CD14-positive monocyte (primary cell): ENCODE results near the gene PPP2R2C. TPM values are rescaled to one million over a fixed set of nuclear protein-coding genes. Genes with fewer than 3 reads are reported as not detected.

Experiments
- DNase-seq, 3 donors: peaks; one replicate each; pipeline ENCODE4 v3.0.0-alpha.2; 2011 to 2022
- H2AFZ ChIP-seq: 2 replicates; pipeline ENCODE4 v1.6.0; 2012; ENCODE audit warnings: mild to moderate bottlenecking, low read depth, low read length, inconsistent platforms; ENCODE audit not compliant: insufficient read depth, poor library complexity, severe bottlenecking
- H3K27ac ChIP-seq, 2 donors: 1 replicate in 1 of 2; 2 replicates in 1 of 2; pipeline ENCODE4 v1.5.1; 2012 to 2013; ENCODE audit warnings: low read length in 2 of 2, control low read depth in 1 of 2, inconsistent platforms in 1 of 2, low read depth in 1 of 2, mild to moderate bottlenecking in 1 of 2
- H3K27me3 ChIP-seq, 2 donors: one replicate each; pipeline versions ENCODE4 v1.6.0 to v1.6.1; 2011 to 2013; ENCODE audit warnings: low read length in 2 of 2; ENCODE audit not compliant: control insufficient read depth in 2 of 2, insufficient read depth in 2 of 2
- H3K36me3 ChIP-seq, 2 donors: replicated peaks in 1 of 2; 1 replicate in 1 of 2; 2 replicates in 1 of 2; pipeline versions ENCODE4 v1.5.1 to v1.6.1; 2012 to 2013; ENCODE audit warnings: low read length in 2 of 2, control low read depth in 1 of 2, inconsistent platforms in 1 of 2, mild to moderate bottlenecking in 1 of 2; ENCODE audit not compliant: insufficient read depth in 2 of 2, control insufficient read depth in 1 of 2
- H3K4me1 ChIP-seq, 2 donors: 1 replicate in 1 of 2; 2 replicates in 1 of 2; pipeline versions ENCODE4 v1.5.1 to v1.6.1; 2012 to 2013; ENCODE audit warnings: low read length in 2 of 2, control low read depth in 1 of 2, inconsistent platforms in 1 of 2, mild to moderate bottlenecking in 1 of 2, moderate library complexity in 1 of 2; ENCODE audit not compliant: insufficient read depth in 2 of 2, control insufficient read depth in 1 of 2
- H3K4me2 ChIP-seq: replicated peaks from 2 replicates; pipeline ENCODE3; 2012; ENCODE audit warnings: low read length, moderate library complexity, mild to moderate bottlenecking; ENCODE audit not compliant: poor library complexity, severe bottlenecking; ENCODE audit errors: extremely low read depth
- H3K4me3 ChIP-seq, 3 experiments: fragments of 200-600 bp in 1 of 3; sonication (generic) in 1 of 3; replicated peaks in 1 of 3; 1 replicate in 2 of 3; 2 replicates in 1 of 3; pipeline ENCODE4 v1.5.1; 2011 to 2013; ENCODE audit warnings: low read length in 3 of 3, mild to moderate bottlenecking in 3 of 3, control low read depth in 2 of 3, low read depth in 2 of 3, inconsistent platforms in 1 of 3, moderate library complexity in 1 of 3
- H3K79me2 ChIP-seq: 2 replicates; pipeline ENCODE4 v1.6.0; 2012; ENCODE audit warnings: mild to moderate bottlenecking, control low read depth, inconsistent platforms, low read length, moderate library complexity; ENCODE audit not compliant: insufficient read depth
- H3K9ac ChIP-seq: 2 replicates; pipeline ENCODE4 v1.6.0; 2017; ENCODE audit warnings: low read length, mild to moderate bottlenecking; ENCODE audit not compliant: insufficient read depth, poor library complexity, severe bottlenecking
- H3K9me3 ChIP-seq, 2 donors: replicated peaks in 1 of 2; 1 replicate in 1 of 2; 2 replicates in 1 of 2; pipeline versions ENCODE4 v1.5.1 to v1.6.1; 2012 to 2013; ENCODE audit warnings: low read length in 2 of 2, control low read depth in 1 of 2; ENCODE audit not compliant: control insufficient read depth in 1 of 2, insufficient read depth in 1 of 2
- H4K20me1 ChIP-seq: 2 replicates; pipeline ENCODE4 v1.6.0; 2012; ENCODE audit warnings: mild to moderate bottlenecking, low read length, control low read depth, moderate library complexity; ENCODE audit not compliant: insufficient read depth
- H3K27ac Mint-ChIP-seq, 7 donors: one replicate each; pipeline ENCODE4 v1.8.0; 2020; ENCODE audit warnings: mild to moderate bottlenecking in 7 of 7, mixed read lengths in 7 of 7, moderate library complexity in 6 of 7, inconsistent platforms in 2 of 7
- H3K27me3 Mint-ChIP-seq, 3 donors: one replicate each; pipeline ENCODE4 v1.8.0; 2021 to 2022; ENCODE audit warnings: low read depth in 3 of 3, mild to moderate bottlenecking in 3 of 3, mixed read lengths in 3 of 3, moderate library complexity in 3 of 3, inconsistent platforms in 1 of 3
- H3K36me3 Mint-ChIP-seq, 2 donors: one replicate each; pipeline ENCODE4 v1.8.0; 2020; ENCODE audit warnings: mixed read lengths in 2 of 2, inconsistent platforms in 1 of 2, mild to moderate bottlenecking in 1 of 2
- H3K4me1 Mint-ChIP-seq: one replicate; pipeline ENCODE4 v1.8.0; 2020; ENCODE audit warnings: mild to moderate bottlenecking, mixed read lengths
- H3K4me3 Mint-ChIP-seq, 2 donors: one replicate each; pipeline ENCODE4 v1.8.0; 2020; ENCODE audit warnings: mild to moderate bottlenecking in 2 of 2, mixed read lengths in 2 of 2, moderate library complexity in 1 of 2
- H3K9me3 Mint-ChIP-seq, 7 donors: one replicate each; pipeline ENCODE4 v1.8.0; 2020 to 2022; ENCODE audit warnings: mixed read lengths in 7 of 7, mild to moderate bottlenecking in 6 of 7, moderate library complexity in 6 of 7, inconsistent platforms in 2 of 7
- WGBS: methylation state at CpG from one replicate; pipeline ENCODE4 v1.1.5; 2013; ENCODE audit warnings: missing lambda C conversion rate; ENCODE audit not compliant: insufficient coverage; 5-methylcytosine and 5-hydroxymethylcytosine counted together
- intact Hi-C, 2 donors: fragments of 100-400 bp; cut with micrococcal nuclease; formaldehyde crosslinking; loops; one replicate each; pipeline versions ENCODE4 v1.15.0 to v1.15.1; 2023
- polyA plus RNA-seq, 3 donors: library from polyadenylated mRNA; depleted of rRNA in 1 of 3; unstranded in 2 of 3; stranded (reverse) in 1 of 3; fragments of 300-500 nt in 2 of 3; fragments of >200 nt in 1 of 3; fragmentation: Illumina TruSeq in 2 of 3; gene quantifications; 1 replicate in 2 of 3; 2 replicates in 1 of 3; pipeline ENCODE4 v1.2.3, GENCODE V29; 2012 to 2021
- TF ChIP-seq, protein P1 (sequence below): fragments of 200-600 bp; IDR thresholded peaks from one replicate; pipeline ENCODE4 v1.8.0; 2022; ENCODE audit warnings: antibody characterized with exemption, mild to moderate bottlenecking

The PPP2R2C gene
- polyA plus RNA-seq, 3 donors: not detected

DNA sequence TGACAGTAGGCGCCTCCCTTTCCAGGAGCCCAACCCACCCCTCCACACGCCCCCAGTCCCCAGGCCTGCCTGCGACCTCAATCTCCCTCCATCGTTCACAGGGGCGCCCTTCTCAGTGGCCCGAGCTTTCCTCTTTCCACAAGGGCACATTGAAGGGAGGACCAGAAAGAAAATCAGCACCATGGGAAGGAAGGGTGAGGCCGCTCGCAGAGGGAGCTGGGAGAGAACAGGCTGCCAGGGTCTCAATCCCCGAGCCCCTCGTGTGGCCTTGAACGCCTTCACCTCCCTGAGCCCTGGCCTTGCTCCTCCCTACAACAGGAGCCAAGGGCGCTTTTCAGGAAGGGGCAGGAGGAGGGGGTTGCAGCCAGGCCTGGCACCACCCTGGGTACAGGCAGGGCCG, 136.2 kb downstream of the PPP2R2C start:
- Histone ChIP-seq H3K4me3 (no peak overlapping the region), H3K79me2 (no peaks in the 10 kb centered on the region), H3K36me3 (no peaks in the 10 kb centered on the region), H2AFZ (no peak overlapping the region), H3K9me3 (peaks cover 0 to 17% of the 10 kb centered on the region in 2 donors), H3K9ac (no peak overlapping the region), H3K27ac (no peak overlapping the region), H3K4me2 (no peak overlapping the region), H4K20me1 (no peaks in the 10 kb centered on the region), H3K4me1 (no peaks in the 10 kb centered on the region), H3K27me3 (peaks cover 0 to 18% of the 10 kb centered on the region in 2 donors)
- Mint-ChIP-seq H3K4me1 (peaks cover 8% of the 10 kb centered on the region), H3K36me3 (no peaks in the 10 kb centered on the region), H3K27me3 (peaks cover 21 to 29% (median 22%) of the 10 kb centered on the region in 3 donors), H3K4me3 (no peak overlapping the region), H3K9me3 (peaks cover 3 to 23% (median 9%) of the 10 kb centered on the region in 7 donors), H3K27ac (no peak overlapping the region)
- TF ChIP-seq, protein P1, sequence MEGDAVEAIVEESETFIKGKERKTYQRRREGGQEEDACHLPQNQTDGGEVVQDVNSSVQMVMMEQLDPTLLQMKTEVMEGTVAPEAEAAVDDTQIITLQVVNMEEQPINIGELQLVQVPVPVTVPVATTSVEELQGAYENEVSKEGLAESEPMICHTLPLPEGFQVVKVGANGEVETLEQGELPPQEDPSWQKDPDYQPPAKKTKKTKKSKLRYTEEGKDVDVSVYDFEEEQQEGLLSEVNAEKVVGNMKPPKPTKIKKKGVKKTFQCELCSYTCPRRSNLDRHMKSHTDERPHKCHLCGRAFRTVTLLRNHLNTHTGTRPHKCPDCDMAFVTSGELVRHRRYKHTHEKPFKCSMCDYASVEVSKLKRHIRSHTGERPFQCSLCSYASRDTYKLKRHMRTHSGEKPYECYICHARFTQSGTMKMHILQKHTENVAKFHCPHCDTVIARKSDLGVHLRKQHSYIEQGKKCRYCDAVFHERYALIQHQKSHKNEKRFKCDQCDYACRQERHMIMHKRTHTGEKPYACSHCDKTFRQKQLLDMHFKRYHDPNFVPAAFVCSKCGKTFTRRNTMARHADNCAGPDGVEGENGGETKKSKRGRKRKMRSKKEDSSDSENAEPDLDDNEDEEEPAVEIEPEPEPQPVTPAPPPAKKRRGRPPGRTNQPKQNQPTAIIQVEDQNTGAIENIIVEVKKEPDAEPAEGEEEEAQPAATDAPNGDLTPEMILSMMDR: no peak
- no peak for DNase-seq
- intact Hi-C loops: no loop called here
- WGBS: 100% methylated on average over 1 of the region's 13 CpGs

DNA sequence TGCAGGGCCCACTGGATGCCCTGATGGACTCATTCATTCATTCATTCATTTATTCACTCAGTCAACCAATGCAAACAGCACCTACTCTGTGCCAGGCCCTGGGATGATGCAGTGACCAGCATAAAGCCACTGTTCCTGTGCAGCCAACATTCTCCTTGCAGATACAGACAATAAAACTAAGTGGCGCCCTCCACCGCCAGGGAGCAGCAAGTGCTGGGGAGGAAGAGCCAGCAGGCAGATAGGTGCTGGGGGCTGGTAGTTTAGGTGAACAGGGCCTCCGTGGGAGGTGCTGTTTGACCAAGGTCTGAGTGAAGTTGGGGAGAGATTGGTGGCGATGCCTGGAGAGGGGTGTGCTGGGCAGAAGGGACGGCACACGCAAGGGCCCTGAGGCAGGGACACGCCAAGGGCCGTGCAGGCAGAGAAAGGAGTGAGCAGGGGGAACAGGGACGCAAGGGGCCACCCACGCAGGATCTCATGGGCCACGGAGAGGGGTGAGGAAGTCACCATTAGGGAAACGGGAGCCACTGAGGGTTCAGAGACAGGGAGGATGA, 137.3 kb downstream of the PPP2R2C start:
- H3K27ac ChIP-seq: no peak overlapping the region
- H3K36me3 Mint-ChIP-seq: no peaks in the 10 kb centered on the region
- H3K36me3 ChIP-seq: no peaks in the 10 kb centered on the region
- H3K27me3 ChIP-seq: peaks cover 0 to 18% of the 10 kb centered on the region in 2 donors
- no peaks in the 10 kb centered on the region for H4K20me1 ChIP-seq
- intact Hi-C loops: no loop called here
- TF ChIP-seq, protein P1: no peak
- H2AFZ ChIP-seq: no peak overlapping the region
- no peak overlapping the region for H3K4me3 Mint-ChIP-seq
- WGBS: 80% methylated on average over 11 of the region's 12 CpGs
- no peak overlapping the region for H3K27ac Mint-ChIP-seq
- no peaks in the 10 kb centered on the region for H3K4me1 ChIP-seq
- H3K9me3 ChIP-seq: peaks cover 0 to 17% of the 10 kb centered on the region in 2 donors
- H3K9me3 Mint-ChIP-seq: peaks cover 3 to 26% (median 12%) of the 10 kb centered on the region in 7 donors
- H3K4me3 ChIP-seq: no peak overlapping the region
- H3K4me1 Mint-ChIP-seq: peaks cover 8% of the 10 kb centered on the region
- no peak for DNase-seq
- H3K4me2 ChIP-seq: no peak overlapping the region
- no peak overlapping the region for H3K9ac ChIP-seq
- H3K27me3 Mint-ChIP-seq: peaks cover 21 to 28% (median 22%) of the 10 kb centered on the region in 3 donors
- no peaks in the 10 kb centered on the region for H3K79me2 ChIP-seq
